GM12891 (cell line): ENCODE data around the gene FREM3.

Source experiments
- PAX5 ChIP-seq: IDR thresholded peaks from 2 replicates; pipeline ENCODE4 v1.6.1; 2011; ENCODE audit warnings: low read length, moderate library complexity, mild to moderate bottlenecking; ENCODE audit not compliant: insufficient read depth, severe bottlenecking
- POLR2A ChIP-seq: IDR thresholded peaks from 2 replicates; pipeline ENCODE4 v1.6.1; 2011; ENCODE audit warnings: low read depth, low read length, control low read depth
- POLR2AphosphoS5 ChIP-seq: IDR thresholded peaks from 2 replicates; pipeline ENCODE4 v1.6.1; 2011; ENCODE audit warnings: low read depth, low read length, control low read depth
- POU2F2 ChIP-seq: IDR thresholded peaks from 2 replicates; pipeline ENCODE4 v1.6.1; 2011; ENCODE audit warnings: low read depth, mild to moderate bottlenecking, control low read depth, low read length, moderate library complexity
- SPI1 ChIP-seq: IDR thresholded peaks from 2 replicates; pipeline ENCODE4 v1.6.1; 2011; ENCODE audit warnings: low read depth, low read length, control low read depth
- TAF1 ChIP-seq: IDR thresholded peaks from 2 replicates; pipeline ENCODE4 v1.6.1; 2011; ENCODE audit warnings: low read depth, low read length, control low read depth

DNA sequence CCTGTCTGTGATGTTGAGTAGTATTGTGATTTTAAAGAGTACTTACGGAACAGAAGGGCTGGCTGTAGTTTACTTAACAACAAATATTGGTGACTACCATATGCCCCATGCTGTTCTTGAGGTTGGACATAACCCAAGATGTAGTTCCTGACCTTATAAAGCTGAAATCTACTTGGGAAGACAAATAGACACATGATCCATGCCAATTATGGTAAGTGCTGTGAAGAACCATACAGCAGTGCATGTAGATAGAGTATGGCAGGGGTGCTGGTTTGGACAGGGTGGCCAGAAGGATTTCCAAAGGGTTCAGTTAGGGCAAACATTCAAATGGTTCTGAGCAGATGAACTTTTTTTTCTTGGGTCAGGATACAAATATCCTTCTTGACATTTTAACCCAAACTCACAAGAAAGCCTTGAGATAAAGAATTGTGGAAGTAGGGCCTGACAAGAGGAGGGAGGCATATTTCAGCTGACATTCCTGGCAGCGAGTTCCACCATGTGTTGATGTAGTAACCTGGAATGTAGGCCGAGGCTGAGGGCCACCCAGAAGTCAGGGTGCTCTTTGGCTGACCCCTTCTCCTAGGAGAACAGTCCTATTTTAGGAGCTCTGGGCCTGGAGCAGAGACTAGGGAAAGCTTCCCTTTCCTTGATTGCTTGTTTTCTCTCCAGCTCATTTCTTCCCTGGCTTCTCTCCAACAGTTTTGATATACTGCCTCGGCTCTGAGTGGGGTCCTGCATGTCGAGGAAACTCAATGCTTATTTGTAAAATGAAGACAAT, 74.2 kb downstream of the FREM3 start:
- TF ChIP-seq POLR2A (no peak), TAF1 (no peak), POLR2AphosphoS5 (no peak), SPI1 (no peak), POU2F2 (no peak), PAX5 (no peak)
